22Rv1 (cell line): ENCODE measurements around the gene GADL1.

Experiments
- ZFX ChIP-seq: fragments of 450-650 bp; IDR thresholded peaks from 2 replicates; pipeline ENCODE4 v1.6.1; 2017; ENCODE audit warnings: antibody characterized with exemption, borderline replicate concordance
- TF ChIP-seq, protein P1 (sequence below): fragments of 450-650 bp; IDR thresholded peaks from 2 replicates; pipeline ENCODE4 v1.5.1; 2017; ENCODE audit warnings: mild to moderate bottlenecking

DNA sequence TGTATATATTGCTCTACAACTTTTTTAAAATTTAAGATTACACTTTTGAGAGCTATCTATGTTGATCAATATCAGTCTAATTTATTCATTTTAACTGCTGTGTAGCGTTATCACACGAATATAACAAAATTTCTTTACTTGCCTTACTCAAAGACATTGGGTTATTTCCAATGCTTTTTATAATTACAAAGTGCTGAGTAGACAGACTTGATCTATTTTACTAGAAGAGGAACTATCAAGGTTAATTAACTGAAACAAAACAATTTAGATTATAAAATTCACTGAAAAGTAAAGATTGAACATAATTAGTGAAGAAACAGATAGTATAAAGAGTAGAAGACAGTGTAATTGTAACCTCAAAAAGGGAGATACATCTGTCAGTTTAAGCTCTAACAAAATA is 182.6 kb downstream of the GADL1 start:
- TF ChIP-seq, protein P1, sequence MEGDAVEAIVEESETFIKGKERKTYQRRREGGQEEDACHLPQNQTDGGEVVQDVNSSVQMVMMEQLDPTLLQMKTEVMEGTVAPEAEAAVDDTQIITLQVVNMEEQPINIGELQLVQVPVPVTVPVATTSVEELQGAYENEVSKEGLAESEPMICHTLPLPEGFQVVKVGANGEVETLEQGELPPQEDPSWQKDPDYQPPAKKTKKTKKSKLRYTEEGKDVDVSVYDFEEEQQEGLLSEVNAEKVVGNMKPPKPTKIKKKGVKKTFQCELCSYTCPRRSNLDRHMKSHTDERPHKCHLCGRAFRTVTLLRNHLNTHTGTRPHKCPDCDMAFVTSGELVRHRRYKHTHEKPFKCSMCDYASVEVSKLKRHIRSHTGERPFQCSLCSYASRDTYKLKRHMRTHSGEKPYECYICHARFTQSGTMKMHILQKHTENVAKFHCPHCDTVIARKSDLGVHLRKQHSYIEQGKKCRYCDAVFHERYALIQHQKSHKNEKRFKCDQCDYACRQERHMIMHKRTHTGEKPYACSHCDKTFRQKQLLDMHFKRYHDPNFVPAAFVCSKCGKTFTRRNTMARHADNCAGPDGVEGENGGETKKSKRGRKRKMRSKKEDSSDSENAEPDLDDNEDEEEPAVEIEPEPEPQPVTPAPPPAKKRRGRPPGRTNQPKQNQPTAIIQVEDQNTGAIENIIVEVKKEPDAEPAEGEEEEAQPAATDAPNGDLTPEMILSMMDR: no peak
- TF ChIP-seq ZFX: no peak
